Tibial artery (tissue), 4 donors: ENCODE data around the gene SSTR5.
"Not testable (repeated sequence)": the region's sequence is repeated elsewhere in the genome, so short reads cannot be mapped to it uniquely, and the experiment has no call there.

ENCODE experiments used
- DNase-seq, 2 donors: peaks; one replicate each; pipeline ENCODE4 v3.0.0-alpha.2; 2019
- H3K27ac ChIP-seq, 2 donors: fragments of 200-600 bp; sonication (generic) in 1 of 2; 1 replicate in 1 of 2; 2 replicates in 1 of 2; pipeline ENCODE4 v1.5.1; 2018 to 2019; ENCODE audit warnings: mild to moderate bottlenecking in 1 of 2
- H3K27me3 ChIP-seq, 2 donors: fragments of 200-600 bp; sonication (generic) in 1 of 2; one replicate each; pipeline versions ENCODE4 v1.5.1 to v1.6.0; 2016 to 2019
- H3K36me3 ChIP-seq, 3 donors: fragments of 200-600 bp; sonication (generic) in 2 of 3; one replicate each; pipeline ENCODE4 v1.5.1; 2016 to 2019; ENCODE audit warnings: mild to moderate bottlenecking in 2 of 3
- H3K4me1 ChIP-seq, 4 donors: fragments of 200-600 bp; sonication (generic) in 2 of 4; 1 replicate in 3 of 4; 2 replicates in 1 of 4; pipeline ENCODE4 v1.5.1; 2016 to 2019
- H3K4me3 ChIP-seq, 2 donors: fragments of 200-600 bp; sonication (generic) in 1 of 2; 1 replicate in 1 of 2; 2 replicates in 1 of 2; pipeline ENCODE4 v1.5.1; 2018 to 2019; ENCODE audit warnings: mild to moderate bottlenecking in 2 of 2
- H3K9me3 ChIP-seq, 3 donors: fragments of 200-600 bp; sonication (generic) in 1 of 3; one replicate each; pipeline ENCODE4 v1.5.1; 2016 to 2019
- CTCF ChIP-seq, 2 experiments: fragments of 200-600 bp in 1 of 2; fragments of 450-650 bp in 1 of 2; IDR thresholded peaks; one replicate each; pipeline ENCODE4 v1.5.1; 2017 to 2019; ENCODE audit warnings: antibody characterized with exemption in 2 of 2, mild to moderate bottlenecking in 1 of 2, moderate library complexity in 1 of 2
- intact Hi-C: fragments of 100-400 bp; cut with DNase I; formaldehyde crosslinking; loops from one replicate; pipeline ENCODE4 v1.15.0; 2023; ENCODE audit warnings: low total_unique reads

Gene SSTR5

GRCh38 chr16:1072526-1073261, at the start of gene SSTR5:
SSTR5 (plus strand) TSS chr16:1072747; CDS start chr16:1078869, 6,122 bp downstream.
- peaks cover 0 to 36% (median 19%) of the 10 kb centered on the region in 4 donors for H3K4me1 ChIP-seq
- H3K27ac ChIP-seq, result no peak within 1 kb of the TSS
- no peaks in the 10 kb centered on the region for H3K36me3 ChIP-seq
- H3K27me3 ChIP-seq, result peaks cover 0 to 90% of the 10 kb centered on the region in 2 donors
- no peaks in the 10 kb centered on the region for H3K9me3 ChIP-seq
- TF ChIP-seq CTCF (IDR thresholded peaks at IDR 0.05), result no peak
- H3K4me3 ChIP-seq, result no peak within 1 kb of the TSS
- intact Hi-C loops, result no loop called here
- no peak for DNase-seq

GRCh38 chr16:1024138-1024537, 48.4 kb upstream of the SSTR5 start:
- no peak overlapping the region for H3K27ac ChIP-seq
- peaks cover 0 to 12% (median 8%) of the 10 kb centered on the region in 4 donors for H3K4me1 ChIP-seq
- no peaks in the 10 kb centered on the region for H3K9me3 ChIP-seq
- intact Hi-C loops, result no loop called here
- H3K4me3 ChIP-seq, result no peak overlapping the region
- TF ChIP-seq CTCF (IDR thresholded peaks at IDR 0.05), result no peak
- no peak for DNase-seq
- H3K27me3 ChIP-seq, result peaks cover 0 to 75% of the 10 kb centered on the region in 2 donors
- no peaks in the 10 kb centered on the region for H3K36me3 ChIP-seq

- DNase-seq, H3K27ac ChIP-seq, H3K9me3 ChIP-seq, H3K4me3 ChIP-seq, intact Hi-C loops, H3K4me1 ChIP-seq, H3K36me3 ChIP-seq: not testable (repeated sequence)
- peaks cover 0 to 78% of the 10 kb centered on the region in 2 donors for H3K27me3 ChIP-seq
Observed at GRCh38 chr16:1025183-1025809, 47.3 kb upstream of the SSTR5 start.

- Histone ChIP-seq H3K36me3 (no peaks in the 10 kb centered on the region), H3K4me1 (peaks cover 0 to 10% (median 3%) of the 10 kb centered on the region in 4 donors), H3K9me3 (no peaks in the 10 kb centered on the region), H3K27me3 (peaks cover 0 to 78% of the 10 kb centered on the region in 2 donors), H3K27ac (no peak overlapping the region), H3K4me3 (no peak overlapping the region)
- TF ChIP-seq CTCF (IDR thresholded peaks at IDR 0.05), result no peak
- no peak for DNase-seq
- intact Hi-C loops, result no loop called here
Observed at GRCh38 chr16:1026057-1026783, 46.3 kb upstream of the SSTR5 start.

DNA sequence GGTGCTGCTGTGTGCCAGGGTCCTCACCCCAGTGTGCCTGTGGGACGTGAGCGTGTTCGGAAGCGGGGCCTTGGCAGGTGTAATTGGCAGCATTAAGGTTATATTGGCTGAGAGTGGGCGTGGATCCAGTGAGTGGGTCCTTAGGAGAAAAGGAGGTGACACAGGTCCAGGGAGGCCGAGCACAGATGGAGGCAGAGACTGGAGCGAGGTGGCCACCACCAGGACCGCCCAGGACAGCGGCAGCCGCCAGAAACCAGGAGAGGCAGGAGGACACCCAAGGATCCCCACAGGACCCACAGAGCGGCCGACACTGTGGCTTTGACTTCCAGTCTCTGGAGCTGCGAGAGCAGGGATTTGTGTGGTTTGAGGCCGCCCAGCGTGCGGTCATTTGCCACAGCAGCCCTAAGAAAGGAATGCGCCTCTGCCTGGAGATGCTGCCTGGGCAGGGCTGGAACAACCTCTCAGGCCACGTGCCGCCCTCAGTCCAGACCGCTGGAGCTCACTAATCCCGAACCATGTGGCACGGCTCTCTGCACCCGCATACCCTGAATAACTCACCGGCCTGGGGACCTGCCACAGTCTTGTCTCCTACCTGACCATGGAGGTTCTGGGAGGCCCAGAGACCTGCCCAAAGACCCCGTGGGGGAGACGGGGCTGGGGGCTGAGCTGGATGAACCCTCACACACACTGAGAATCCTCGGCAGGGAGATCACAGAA, 45.6 kb upstream of the SSTR5 start:
- no peak for TF ChIP-seq CTCF (IDR thresholded peaks at IDR 0.05)
- Histone ChIP-seq H3K4me1 (peaks cover 0 to 10% (median 3%) of the 10 kb centered on the region in 4 donors), H3K9me3 (no peaks in the 10 kb centered on the region), H3K27me3 (peaks cover 0 to 78% of the 10 kb centered on the region in 2 donors), H3K27ac (no peak overlapping the region), H3K36me3 (no peaks in the 10 kb centered on the region), H3K4me3 (no peak overlapping the region)
- intact Hi-C loops, result no loop called here
- no peak for DNase-seq
